Mesodermal cell (in vitro differentiated cells): ENCODE results near the gene RGS3.
"Not testable (repeated sequence)": the region's sequence is repeated elsewhere in the genome, so short reads cannot be mapped to it uniquely, and the experiment has no call there.

Experiments used
- H3K27ac ChIP-seq: 2 replicates; pipeline ENCODE4 v1.7.0; 2013; ENCODE audit warnings: mild to moderate bottlenecking, low read depth, low read length, moderate library complexity; ENCODE audit not compliant: severe bottlenecking
- H3K36me3 ChIP-seq: 2 replicates; pipeline ENCODE4 v1.7.1; 2013; ENCODE audit warnings: mild to moderate bottlenecking, low read length, moderate library complexity; ENCODE audit not compliant: control insufficient read depth, insufficient read depth
- H3K4me1 ChIP-seq: one replicate; pipeline ENCODE4 v1.7.1; 2013; ENCODE audit warnings: mild to moderate bottlenecking, low read length; ENCODE audit not compliant: insufficient read depth, control insufficient read depth, poor library complexity, severe bottlenecking
- H3K4me3 ChIP-seq: 2 replicates; pipeline ENCODE4 v1.7.0; 2013; ENCODE audit warnings: low read length, control low read depth, mild to moderate bottlenecking; ENCODE audit not compliant: insufficient read depth, poor library complexity, severe bottlenecking; ENCODE audit errors: extremely low read depth
- H3K9me3 ChIP-seq: 2 replicates; pipeline ENCODE4 v1.7.1; 2013; ENCODE audit warnings: mild to moderate bottlenecking, low read length, moderate library complexity; ENCODE audit not compliant: control insufficient read depth
- WGBS, 2 experiments: methylation state at CpG; one replicate each; pipeline ENCODE4 v1.1.5; 2013; ENCODE audit warnings: missing lambda C conversion rate in 2 of 2; ENCODE audit not compliant: insufficient coverage in 2 of 2; 5-methylcytosine and 5-hydroxymethylcytosine counted together

Gene RGS3

DNA sequence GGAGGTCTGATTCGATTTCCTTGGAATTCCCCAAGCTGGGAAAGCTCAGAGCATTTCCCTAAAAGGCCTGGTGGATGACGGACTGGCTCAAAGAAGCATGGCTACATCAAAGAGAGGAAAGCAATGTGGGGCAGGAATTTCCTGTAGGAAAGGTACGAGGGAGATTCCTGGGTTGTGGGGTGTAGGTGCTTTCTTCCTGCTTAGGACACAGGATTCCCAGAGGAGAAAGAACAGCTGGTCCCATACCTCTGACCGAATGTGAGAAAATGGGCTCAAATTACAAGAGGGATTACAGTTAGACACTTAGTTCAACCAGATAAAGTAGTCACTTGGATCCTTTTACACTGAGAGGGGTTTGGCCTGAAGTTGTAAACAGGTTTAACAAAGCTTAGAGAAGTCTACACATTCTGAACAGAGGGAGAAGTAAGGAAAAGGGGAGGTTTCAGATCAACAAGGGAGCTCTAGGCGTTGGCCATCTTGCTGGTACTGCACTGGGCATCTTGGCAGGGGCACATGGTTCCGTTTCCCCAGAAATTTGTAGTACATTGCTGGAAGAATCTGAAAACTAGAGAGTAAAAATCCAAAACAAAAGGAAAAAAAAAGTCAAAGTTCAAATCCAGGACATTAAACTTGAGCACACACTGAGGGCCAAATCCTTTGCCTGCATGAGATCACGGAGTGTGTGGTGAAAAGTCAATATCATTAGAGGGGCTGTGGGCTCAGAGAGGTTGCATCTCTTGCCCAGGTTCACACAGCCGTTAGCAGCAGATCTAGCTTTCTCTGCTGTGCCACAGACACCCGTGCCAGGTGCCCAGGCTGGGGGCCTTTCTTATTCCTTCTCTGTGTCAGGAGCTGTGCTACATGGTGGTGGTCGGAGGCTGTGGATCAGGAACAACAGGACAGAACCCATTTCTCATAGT is 171.3 kb downstream of the RGS3 start:
- 50 to 61% methylated on average over 6 to 7 of the region's 10 CpGs for WGBS, 2 experiments
- peaks cover 44% of the 10 kb centered on the region for H3K4me1 ChIP-seq
- H3K9me3 ChIP-seq = no peaks in the 10 kb centered on the region
- no peaks in the 10 kb centered on the region for H3K36me3 ChIP-seq
- H3K4me3 ChIP-seq = no peak overlapping the region
- peak overlapping the region; percentile 66 for H3K27ac ChIP-seq

DNA sequence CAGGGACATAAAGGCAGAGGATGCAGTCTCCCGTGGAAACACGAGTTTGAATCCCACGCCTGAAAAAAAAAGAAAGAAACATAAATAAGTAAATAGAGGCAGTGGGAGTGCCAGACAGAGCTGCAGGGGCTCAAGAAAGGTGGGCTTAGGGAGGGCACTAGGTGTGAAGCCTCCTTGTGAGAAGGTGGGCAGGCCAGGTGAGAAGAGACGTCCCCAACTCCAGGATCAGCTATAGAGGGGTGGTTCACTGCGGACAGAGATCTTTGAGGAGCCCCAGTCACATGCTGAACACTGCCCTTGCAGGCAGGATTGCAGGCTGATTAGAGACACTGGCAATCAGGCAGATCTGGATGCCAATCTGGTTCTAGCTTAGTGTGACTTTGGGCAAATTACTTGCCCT is 172.1 kb downstream of the RGS3 start:
- H3K36me3 ChIP-seq = no peaks in the 10 kb centered on the region
- 82 to 85% methylated on average over 4 to 5 of the region's 5 CpGs for WGBS, 2 experiments
- no peaks in the 10 kb centered on the region for H3K9me3 ChIP-seq
- H3K4me3 ChIP-seq = no peak overlapping the region
- H3K27ac ChIP-seq = peak overlapping the region; percentile 10
- peaks cover 44% of the 10 kb centered on the region for H3K4me1 ChIP-seq

DNA sequence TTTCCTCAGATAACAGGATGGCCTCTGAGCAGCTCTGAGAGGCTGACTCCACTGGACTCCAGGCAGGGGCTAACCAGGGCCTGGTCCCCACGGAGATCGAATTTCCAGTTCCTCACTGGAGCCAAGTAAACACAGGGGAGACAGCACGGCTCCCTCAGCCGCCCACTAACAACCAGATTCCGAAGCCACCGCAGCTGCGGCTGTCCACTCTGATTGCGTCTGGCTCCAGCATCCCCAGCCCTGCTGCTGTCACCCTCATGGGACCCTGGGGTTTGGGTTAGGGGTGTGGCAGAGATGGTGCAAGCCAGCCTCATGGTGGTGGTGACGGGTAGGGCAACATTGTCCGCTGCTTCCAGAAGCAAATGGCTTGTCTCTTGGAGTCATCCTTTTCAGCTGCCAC is 172.6 kb downstream of the RGS3 start:
- H3K4me1 ChIP-seq = peaks cover 44% of the 10 kb centered on the region
- 94 to 98% methylated on average over 7 of the region's 10 CpGs for WGBS, 2 experiments
- H3K4me3 ChIP-seq = no peak overlapping the region
- peak overlapping the region; percentile 10 for H3K27ac ChIP-seq
- no peaks in the 10 kb centered on the region for H3K9me3 ChIP-seq
- no peaks in the 10 kb centered on the region for H3K36me3 ChIP-seq

DNA sequence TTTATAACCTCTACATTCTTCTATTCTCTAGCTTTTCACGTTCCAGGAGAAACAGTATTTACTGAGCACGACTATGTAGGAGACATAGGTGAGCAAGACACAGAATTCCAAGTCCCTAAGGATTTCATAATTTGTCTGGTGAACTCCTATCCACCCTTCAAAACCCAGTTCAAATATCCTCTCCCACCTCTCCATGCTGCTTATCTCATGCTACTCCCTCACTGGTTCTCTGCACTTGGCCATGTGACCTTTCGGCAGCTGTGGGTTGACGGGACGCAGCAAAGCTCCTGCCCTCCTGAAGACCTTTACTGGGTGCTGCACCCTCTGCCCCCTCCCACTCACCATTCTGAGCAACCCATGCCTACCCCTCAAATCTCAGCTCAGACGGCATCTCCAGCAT is 173.2 kb downstream of the RGS3 start:
- Histone ChIP-seq H3K4me1 (peaks cover 42% of the 10 kb centered on the region), H3K27ac (peak overlapping the region; percentile 8)
- 95 to 98% methylated on average over 5 of the region's 6 CpGs for WGBS, 2 experiments

DNA sequence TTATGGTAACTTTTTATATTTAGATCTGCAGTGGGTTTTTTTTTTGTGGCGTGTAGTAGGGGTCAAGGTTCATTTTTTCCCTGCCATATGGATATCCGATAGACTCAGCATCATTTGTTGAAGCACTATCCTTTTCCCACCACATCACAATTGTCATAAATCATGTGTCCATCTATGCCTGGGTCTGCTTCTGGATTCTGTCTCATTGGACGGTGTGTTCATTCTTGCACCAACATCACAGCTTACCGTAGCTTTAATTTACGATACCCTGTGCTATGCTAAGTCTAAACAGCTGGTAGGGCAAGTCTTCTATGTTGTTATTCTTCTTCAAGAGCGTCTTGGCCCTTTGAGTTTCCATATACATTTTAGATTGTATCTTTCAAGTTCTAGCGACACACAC is 175.0 kb downstream of the RGS3 start:
- 94 to 95% methylated on average over 6 of the region's 7 CpGs for WGBS, 2 experiments
- Histone ChIP-seq H3K27ac (no peak overlapping the region), H3K4me3 (no peak overlapping the region), H3K9me3 (no peaks in the 10 kb centered on the region), H3K36me3 (no peaks in the 10 kb centered on the region), H3K4me1 (peaks cover 30% of the 10 kb centered on the region)

More for the DNA sequence above, 173.2 kb downstream of the RGS3 start:
- Histone ChIP-seq H3K4me3 (no peak overlapping the region), H3K36me3 (no peaks in the 10 kb centered on the region), H3K9me3 (no peaks in the 10 kb centered on the region)

DNA sequence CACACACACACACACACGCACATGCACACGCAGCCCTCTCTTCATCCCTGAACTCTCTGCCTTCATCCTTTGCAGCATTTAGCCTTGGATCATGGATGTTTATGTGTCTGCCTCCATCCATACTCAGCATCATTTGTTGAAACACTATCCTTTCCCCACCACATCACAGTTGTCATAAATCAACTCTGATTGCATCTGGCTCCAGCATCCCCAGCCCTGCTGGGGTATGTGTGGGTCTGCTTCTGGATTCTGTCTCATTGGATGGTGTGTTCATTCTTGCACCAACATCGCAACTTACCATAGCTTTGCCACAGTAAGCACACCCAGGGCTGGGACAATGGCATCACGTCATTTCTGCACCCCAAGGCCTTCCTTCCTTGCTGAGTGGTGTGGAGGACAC is 175.4 kb downstream of the RGS3 start:
- Histone ChIP-seq H3K27ac (no peak overlapping the region), H3K4me3 (no peak overlapping the region), H3K4me1 (peaks cover 27% of the 10 kb centered on the region), H3K9me3 (no peaks in the 10 kb centered on the region), H3K36me3 (no peaks in the 10 kb centered on the region)
- WGBS, 2 experiments = 96 to 100% methylated on average over 1 to 4 of the region's 4 CpGs

DNA sequence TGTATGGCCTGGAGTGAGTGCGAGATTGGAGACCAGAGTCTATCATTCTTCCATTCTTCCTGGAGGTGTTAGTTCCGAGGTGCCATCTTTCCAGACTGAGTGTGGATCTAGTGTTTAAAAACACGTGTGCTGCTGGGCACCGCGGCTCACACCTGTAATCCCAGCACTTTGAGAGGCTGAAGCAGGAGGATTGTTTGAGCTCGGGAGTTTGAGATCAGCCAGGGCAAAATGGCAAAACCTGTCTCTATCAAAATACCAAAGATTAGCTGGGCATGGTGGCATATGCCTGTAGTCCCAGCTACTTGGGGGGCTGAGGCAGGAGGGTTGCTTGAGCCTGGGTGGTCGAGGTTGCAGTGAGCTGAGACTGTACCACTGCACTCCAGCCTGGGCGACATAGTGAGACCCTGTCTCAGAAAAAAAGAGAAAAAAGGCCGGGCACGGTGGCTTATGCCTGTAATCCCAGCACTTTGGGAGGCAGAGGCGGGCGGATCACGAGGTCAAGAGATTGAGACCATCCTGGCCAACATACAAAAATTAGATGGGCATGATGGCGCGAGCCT is 176.0 kb downstream of the RGS3 start:
- H3K9me3 ChIP-seq = not testable (repeated sequence)
- peaks cover 21% of the 10 kb centered on the region for H3K4me1 ChIP-seq
- WGBS, 2 experiments = 93% methylated on average over 12 to 14 of the region's 15 CpGs

DNA sequence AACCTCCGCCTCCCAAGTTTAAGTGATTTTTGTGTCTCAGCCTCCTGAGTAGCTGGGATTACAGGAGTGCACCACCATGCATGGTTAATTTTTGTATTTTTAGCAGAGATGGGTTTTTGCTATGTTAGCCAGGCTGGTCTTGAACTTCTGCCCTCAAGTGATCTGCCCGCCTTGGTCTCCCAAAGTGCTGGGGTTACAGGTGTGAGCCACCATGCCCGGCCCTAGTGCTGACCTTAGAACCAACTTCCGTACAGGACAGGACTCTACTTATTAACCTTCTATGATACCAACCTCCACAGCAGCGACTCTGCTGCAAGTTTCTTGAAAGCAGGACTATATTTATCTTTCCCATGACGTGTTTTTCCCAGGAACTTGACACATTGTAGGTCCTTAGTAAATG is 176.9 kb downstream of the RGS3 start:
- peaks cover 12% of the 10 kb centered on the region for H3K4me1 ChIP-seq
- H3K4me3 ChIP-seq = no peak overlapping the region
- no peak overlapping the region for H3K27ac ChIP-seq
- WGBS, 2 experiments = 89 to 94% methylated on average over 3 to 6 of the region's 6 CpGs
- H3K36me3 ChIP-seq = no peaks in the 10 kb centered on the region
- H3K9me3 ChIP-seq = no peaks in the 10 kb centered on the region

More for the DNA sequence above, 176.0 kb downstream of the RGS3 start:
- H3K4me3 ChIP-seq, H3K36me3 ChIP-seq, H3K27ac ChIP-seq: not testable (repeated sequence)

DNA sequence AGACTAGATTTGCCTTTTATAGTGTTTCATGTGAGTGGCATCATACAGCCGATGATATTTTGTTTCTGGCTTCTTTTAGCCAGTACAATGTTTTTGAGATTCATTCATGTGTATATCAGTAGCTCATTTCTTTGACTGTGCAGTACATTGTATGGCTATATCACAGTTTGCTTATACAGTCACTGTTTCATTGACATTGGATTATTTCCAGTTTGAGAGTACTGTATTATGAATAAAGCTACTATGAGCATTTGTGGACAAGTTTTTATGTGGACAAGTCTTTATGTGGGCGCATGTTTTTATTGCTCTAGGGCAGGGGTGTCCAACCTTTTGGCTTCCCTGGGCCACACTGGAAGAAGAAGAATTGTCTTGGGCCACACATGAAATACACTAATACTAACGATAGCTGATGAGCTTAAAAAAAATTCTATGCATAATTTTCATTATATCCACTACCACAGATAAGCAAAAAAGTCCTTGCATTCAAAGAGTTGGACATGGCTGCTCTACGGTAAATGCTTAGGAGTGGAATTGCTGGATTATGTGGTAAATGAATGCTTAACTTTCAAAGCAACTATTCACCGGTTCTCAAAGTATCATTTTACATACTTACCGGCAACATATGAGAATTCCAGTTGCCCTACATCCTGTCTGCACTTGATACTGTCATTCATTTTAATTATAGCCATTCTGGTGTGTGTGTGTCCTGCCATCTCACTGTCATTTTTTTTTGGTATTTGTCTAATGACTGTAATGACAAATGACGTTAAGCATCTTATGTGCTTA is 177.8 kb downstream of the RGS3 start:
- Histone ChIP-seq H3K4me1 (peaks cover 4% of the 10 kb centered on the region), H3K27ac (no peak overlapping the region), H3K36me3 (no peaks in the 10 kb centered on the region), H3K9me3 (no peaks in the 10 kb centered on the region), H3K4me3 (no peak overlapping the region)
- whole genome bisulfite sequencing, 2 experiments = 95 to 100% methylated on average over 2 of the region's 7 CpGs

DNA sequence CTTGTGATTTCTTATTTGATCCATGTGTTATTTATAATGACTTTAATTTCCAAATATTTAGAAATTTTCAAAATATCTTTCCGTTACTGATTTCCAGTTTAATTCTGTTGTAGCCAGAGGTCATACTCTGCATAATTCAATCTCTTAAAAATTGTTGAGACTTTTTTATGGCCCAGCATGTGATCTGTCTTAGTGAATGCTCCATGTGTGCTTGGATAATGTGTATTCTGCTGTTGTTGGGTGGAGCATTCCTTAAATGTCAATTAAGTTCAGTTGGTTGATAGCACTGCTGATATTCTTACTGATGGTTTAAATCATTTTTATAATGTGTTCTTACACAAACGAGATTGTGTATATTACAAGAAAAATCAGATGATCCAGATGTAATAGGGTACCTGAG is 180.8 kb downstream of the RGS3 start:
- Histone ChIP-seq H3K27ac (no peak overlapping the region), H3K4me3 (no peak overlapping the region), H3K36me3 (no peaks in the 10 kb centered on the region), H3K4me1 (no peaks in the 10 kb centered on the region), H3K9me3 (no peaks in the 10 kb centered on the region)
- 100% methylated on average over 1 of the region's 2 CpGs; no CpG with 5 or more reads in 1 of the 2 experiments for WGBS, 2 experiments
